Neural cell (in vitro differentiated cells): ENCODE data around the gene LRRC61.

ENCODE experiments used
- EZH2 ChIP-seq: fragments of 200-600, 300-800 bp; shearing (Covaris generic), sonication (generic); IDR thresholded peaks from 2 replicates; pipeline ENCODE4 v1.6.1; 2014; ENCODE audit warnings: antibody characterized with exemption, low read length, borderline replicate concordance, mild to moderate bottlenecking; ENCODE audit not compliant: insufficient read depth, poor library complexity, severe bottlenecking
- POLR2AphosphoS5 ChIP-seq: IDR thresholded peaks from 2 replicates; pipeline ENCODE4 v1.6.1; 2012
- TF ChIP-seq, protein P1 (sequence below): fragments of 450-650 bp; IDR thresholded peaks from 2 replicates; pipeline ENCODE4 v1.5.1; 2014; ENCODE audit warnings: antibody characterized with exemption, mild to moderate bottlenecking, moderate library complexity; ENCODE audit not compliant: poor library complexity, severe bottlenecking
- TF ChIP-seq, protein P2 (sequence below): IDR thresholded peaks from 2 replicates; pipeline ENCODE4 v1.6.1; 2012; ENCODE audit warnings: borderline replicate concordance

- TF ChIP-seq, protein P1, sequence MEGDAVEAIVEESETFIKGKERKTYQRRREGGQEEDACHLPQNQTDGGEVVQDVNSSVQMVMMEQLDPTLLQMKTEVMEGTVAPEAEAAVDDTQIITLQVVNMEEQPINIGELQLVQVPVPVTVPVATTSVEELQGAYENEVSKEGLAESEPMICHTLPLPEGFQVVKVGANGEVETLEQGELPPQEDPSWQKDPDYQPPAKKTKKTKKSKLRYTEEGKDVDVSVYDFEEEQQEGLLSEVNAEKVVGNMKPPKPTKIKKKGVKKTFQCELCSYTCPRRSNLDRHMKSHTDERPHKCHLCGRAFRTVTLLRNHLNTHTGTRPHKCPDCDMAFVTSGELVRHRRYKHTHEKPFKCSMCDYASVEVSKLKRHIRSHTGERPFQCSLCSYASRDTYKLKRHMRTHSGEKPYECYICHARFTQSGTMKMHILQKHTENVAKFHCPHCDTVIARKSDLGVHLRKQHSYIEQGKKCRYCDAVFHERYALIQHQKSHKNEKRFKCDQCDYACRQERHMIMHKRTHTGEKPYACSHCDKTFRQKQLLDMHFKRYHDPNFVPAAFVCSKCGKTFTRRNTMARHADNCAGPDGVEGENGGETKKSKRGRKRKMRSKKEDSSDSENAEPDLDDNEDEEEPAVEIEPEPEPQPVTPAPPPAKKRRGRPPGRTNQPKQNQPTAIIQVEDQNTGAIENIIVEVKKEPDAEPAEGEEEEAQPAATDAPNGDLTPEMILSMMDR: no peak
- TF ChIP-seq, protein P2, sequence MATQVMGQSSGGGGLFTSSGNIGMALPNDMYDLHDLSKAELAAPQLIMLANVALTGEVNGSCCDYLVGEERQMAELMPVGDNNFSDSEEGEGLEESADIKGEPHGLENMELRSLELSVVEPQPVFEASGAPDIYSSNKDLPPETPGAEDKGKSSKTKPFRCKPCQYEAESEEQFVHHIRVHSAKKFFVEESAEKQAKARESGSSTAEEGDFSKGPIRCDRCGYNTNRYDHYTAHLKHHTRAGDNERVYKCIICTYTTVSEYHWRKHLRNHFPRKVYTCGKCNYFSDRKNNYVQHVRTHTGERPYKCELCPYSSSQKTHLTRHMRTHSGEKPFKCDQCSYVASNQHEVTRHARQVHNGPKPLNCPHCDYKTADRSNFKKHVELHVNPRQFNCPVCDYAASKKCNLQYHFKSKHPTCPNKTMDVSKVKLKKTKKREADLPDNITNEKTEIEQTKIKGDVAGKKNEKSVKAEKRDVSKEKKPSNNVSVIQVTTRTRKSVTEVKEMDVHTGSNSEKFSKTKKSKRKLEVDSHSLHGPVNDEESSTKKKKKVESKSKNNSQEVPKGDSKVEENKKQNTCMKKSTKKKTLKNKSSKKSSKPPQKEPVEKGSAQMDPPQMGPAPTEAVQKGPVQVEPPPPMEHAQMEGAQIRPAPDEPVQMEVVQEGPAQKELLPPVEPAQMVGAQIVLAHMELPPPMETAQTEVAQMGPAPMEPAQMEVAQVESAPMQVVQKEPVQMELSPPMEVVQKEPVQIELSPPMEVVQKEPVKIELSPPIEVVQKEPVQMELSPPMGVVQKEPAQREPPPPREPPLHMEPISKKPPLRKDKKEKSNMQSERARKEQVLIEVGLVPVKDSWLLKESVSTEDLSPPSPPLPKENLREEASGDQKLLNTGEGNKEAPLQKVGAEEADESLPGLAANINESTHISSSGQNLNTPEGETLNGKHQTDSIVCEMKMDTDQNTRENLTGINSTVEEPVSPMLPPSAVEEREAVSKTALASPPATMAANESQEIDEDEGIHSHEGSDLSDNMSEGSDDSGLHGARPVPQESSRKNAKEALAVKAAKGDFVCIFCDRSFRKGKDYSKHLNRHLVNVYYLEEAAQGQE: no peak
- TF ChIP-seq POLR2AphosphoS5 (no peak), EZH2 (no peak)
Measured at GRCh38 chr7:150346922-150347321, 23.8 kb downstream of the LRRC61 start.
